GM12891 (cell line): ENCODE data around the gene SHOC1.

Experiments used
- POLR2A ChIP-seq: IDR thresholded peaks from 2 replicates; pipeline ENCODE4 v1.6.1; 2011; ENCODE audit warnings: low read depth, low read length, control low read depth
- POLR2AphosphoS5 ChIP-seq: IDR thresholded peaks from 2 replicates; pipeline ENCODE4 v1.6.1; 2011; ENCODE audit warnings: low read depth, low read length, control low read depth

GRCh38 chr9:111799915-111800526, 5.3 kb upstream of the SHOC1 start:
- no peak for TF ChIP-seq POLR2A
- no peak for TF ChIP-seq POLR2AphosphoS5
